Left ventricle myocardium inferior (tissue), 1 donor: ENCODE measurements around the gene LEFTY2. TPM values are rescaled to one million over a fixed set of nuclear protein-coding genes. Genes with fewer than 3 reads are reported as not detected.
"Not testable (repeated sequence)": the region's sequence is repeated elsewhere in the genome, so short reads cannot be mapped to it uniquely, and the experiment has no call there.

Experiments used
- DNase-seq: peaks from one replicate; pipeline ENCODE4 v3.0.0-alpha.2; 2020
- H3K27ac ChIP-seq: fragments of 200-600 bp; replicated peaks from 2 replicates; pipeline ENCODE4 v1.8.0; 2021
- H3K27me3 ChIP-seq: fragments of 200-600 bp; 2 replicates; pipeline ENCODE4 v1.8.0; 2021; ENCODE audit warnings: low read depth
- H3K36me3 ChIP-seq: fragments of 200-600 bp; 2 replicates; pipeline ENCODE4 v1.8.0; 2021
- H3K4me1 ChIP-seq: fragments of 200-600 bp; 2 replicates; pipeline ENCODE4 v1.8.0; 2021
- H3K4me3 ChIP-seq: fragments of 200-600 bp; 2 replicates; pipeline ENCODE4 v1.8.0; 2021; ENCODE audit warnings: mild to moderate bottlenecking, moderate library complexity
- H3K9me3 ChIP-seq: fragments of 200-600 bp; replicated peaks from 2 replicates; pipeline ENCODE4 v1.8.0; 2021
- intact Hi-C: fragments of 100-400 bp; cut with micrococcal nuclease; formaldehyde crosslinking; loops from one replicate; pipeline ENCODE4 v1.11.0; 2022
- total RNA-seq: library from RNA; stranded (reverse); fragmentation: NEBNext Ultra II Directional; extraction: Animal tissue kit (Norgen Biotek cat#: 25700); gene quantifications from one replicate; pipeline ENCODE4 v1.2.1, GENCODE V29; 2021
- TF ChIP-seq, protein P1 (sequence below): fragments of 200-600 bp; IDR thresholded peaks from 2 replicates; pipeline ENCODE4 v1.8.0; 2021; ENCODE audit warnings: antibody characterized with exemption, mild to moderate bottlenecking, borderline replicate concordance
- donor health status: DM: no; HTN: yes; CAD: no; lungs with severe emphysema.

LEFTY2 gene
- total RNA-seq, 1 donor from 2014 or later: 0.69 TPM

DNA sequence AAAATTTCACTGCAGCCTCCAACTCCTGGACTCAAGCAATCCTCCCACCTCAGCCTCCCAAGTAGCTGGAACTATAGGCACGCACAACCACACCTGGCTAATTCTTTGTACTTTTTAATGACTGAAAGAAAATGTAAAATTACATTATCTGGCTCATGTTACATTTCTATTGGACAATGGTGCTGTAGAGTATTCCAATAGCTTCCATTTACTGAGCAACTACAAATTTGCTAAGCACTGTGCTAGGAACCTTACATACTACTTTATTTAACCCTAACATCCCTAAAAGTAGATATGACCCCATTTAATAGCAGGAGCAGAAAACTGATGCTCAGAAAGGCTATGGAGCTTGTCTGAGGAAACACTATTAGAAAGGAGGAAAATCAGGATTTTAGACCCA lies 38.4 kb upstream of the LEFTY2 start:
- intact Hi-C loops: loop anchor here (5.0 to 10.0 kb wide), 3 partner anchors 185 to 665 kb away; no protein-coding TSS in a partner anchor
- Histone ChIP-seq H3K4me1 (peaks cover 17% of the 10 kb centered on the region), H3K27me3 (no peaks in the 10 kb centered on the region), H3K36me3 (peaks cover 70% of the 10 kb centered on the region), H3K27ac (no peak overlapping the region), H3K9me3 (no peaks in the 10 kb centered on the region), H3K4me3 (no peak overlapping the region)
- no peak for DNase-seq
- TF ChIP-seq, protein P1, sequence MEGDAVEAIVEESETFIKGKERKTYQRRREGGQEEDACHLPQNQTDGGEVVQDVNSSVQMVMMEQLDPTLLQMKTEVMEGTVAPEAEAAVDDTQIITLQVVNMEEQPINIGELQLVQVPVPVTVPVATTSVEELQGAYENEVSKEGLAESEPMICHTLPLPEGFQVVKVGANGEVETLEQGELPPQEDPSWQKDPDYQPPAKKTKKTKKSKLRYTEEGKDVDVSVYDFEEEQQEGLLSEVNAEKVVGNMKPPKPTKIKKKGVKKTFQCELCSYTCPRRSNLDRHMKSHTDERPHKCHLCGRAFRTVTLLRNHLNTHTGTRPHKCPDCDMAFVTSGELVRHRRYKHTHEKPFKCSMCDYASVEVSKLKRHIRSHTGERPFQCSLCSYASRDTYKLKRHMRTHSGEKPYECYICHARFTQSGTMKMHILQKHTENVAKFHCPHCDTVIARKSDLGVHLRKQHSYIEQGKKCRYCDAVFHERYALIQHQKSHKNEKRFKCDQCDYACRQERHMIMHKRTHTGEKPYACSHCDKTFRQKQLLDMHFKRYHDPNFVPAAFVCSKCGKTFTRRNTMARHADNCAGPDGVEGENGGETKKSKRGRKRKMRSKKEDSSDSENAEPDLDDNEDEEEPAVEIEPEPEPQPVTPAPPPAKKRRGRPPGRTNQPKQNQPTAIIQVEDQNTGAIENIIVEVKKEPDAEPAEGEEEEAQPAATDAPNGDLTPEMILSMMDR: no peak

- TF ChIP-seq, protein P1: no peak
- H3K4me1 ChIP-seq: peaks cover 17% of the 10 kb centered on the region
- no peaks in the 10 kb centered on the region for H3K27me3 ChIP-seq
- H3K4me3 ChIP-seq: no peak overlapping the region
- H3K9me3 ChIP-seq: no peaks in the 10 kb centered on the region
- DNase-seq: no peak
- intact Hi-C loops: loop anchor here (5.0 to 10.0 kb wide), 3 partner anchors 183 to 663 kb away; no protein-coding TSS in a partner anchor
- H3K27ac ChIP-seq: no peak overlapping the region
- peaks cover 57% of the 10 kb centered on the region for H3K36me3 ChIP-seq
Observed at GRCh38 chr1:225977937-225978748, 37.1 kb upstream of the LEFTY2 start.

- intact Hi-C loops: loop anchor here (5.0 to 10.0 kb wide), 3 partner anchors 180 to 660 kb away; no protein-coding TSS in a partner anchor
Observed at GRCh38 chr1:225975146-225975545, 34.1 kb upstream of the LEFTY2 start.

DNA sequence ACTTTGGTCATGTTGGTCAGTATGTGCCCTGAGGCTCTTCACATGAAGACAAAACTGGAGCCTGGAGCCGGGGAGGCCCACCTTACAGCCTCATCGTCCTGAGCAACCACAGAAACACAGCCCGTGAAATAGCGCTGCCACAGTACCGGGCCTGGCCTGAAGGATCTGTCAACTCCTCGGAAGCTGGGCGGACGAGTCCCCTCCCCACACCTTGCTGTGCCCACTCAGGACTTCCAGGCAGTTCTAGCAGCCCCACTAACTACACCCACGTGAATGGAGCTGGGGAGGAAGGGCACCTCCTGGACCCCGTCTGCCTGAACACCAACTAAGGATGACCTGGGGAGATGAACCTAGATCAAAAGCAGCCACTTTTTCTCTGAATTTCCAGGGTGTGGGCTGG lies 33.4 kb upstream of the LEFTY2 start:
- H3K4me3 ChIP-seq: no peak overlapping the region
- TF ChIP-seq, protein P1: no peak
- H3K27ac ChIP-seq: no peak overlapping the region
- H3K27me3 ChIP-seq: no peaks in the 10 kb centered on the region
- no peaks in the 10 kb centered on the region for H3K9me3 ChIP-seq
- intact Hi-C loops: loop anchor here (10.0 kb wide), 2 partner anchors 180 to 660 kb away; no protein-coding TSS in a partner anchor
- H3K36me3 ChIP-seq: peaks cover 20% of the 10 kb centered on the region
- DNase-seq: no peak
- peaks cover 3% of the 10 kb centered on the region for H3K4me1 ChIP-seq

More at GRCh38 chr1:225975146-225975545, 34.1 kb upstream of the LEFTY2 start:
- H3K27me3 ChIP-seq, H3K27ac ChIP-seq, DNase-seq, H3K9me3 ChIP-seq, H3K4me1 ChIP-seq, H3K4me3 ChIP-seq: not testable (repeated sequence)
- H3K36me3 ChIP-seq: peaks cover 27% of the 10 kb centered on the region

DNA sequence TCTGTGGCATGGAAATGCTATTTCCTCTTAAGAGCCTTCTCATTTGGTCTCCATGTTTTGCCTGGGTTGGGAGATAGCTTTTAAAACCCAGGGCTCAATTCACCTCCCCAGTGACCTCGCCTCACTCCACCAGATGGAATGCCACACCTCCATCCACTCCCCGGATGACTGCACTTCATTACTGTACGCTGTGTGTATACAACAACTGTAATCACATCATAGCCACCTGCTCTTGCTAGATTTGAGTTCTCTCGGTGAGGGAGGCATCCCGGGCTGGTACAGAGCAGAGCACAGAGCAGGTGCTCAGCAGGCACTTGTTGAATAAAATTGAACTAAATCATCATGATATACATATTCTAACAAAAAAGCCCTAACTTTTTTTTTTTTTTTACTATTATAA lies 32.1 kb upstream of the LEFTY2 start:
- Histone ChIP-seq H3K36me3 (peaks cover 11% of the 10 kb centered on the region), H3K27me3 (no peaks in the 10 kb centered on the region), H3K4me3 (no peak overlapping the region), H3K4me1 (peaks cover 3% of the 10 kb centered on the region), H3K9me3 (no peaks in the 10 kb centered on the region), H3K27ac (no peak overlapping the region)
- intact Hi-C loops: loop anchor here (10.0 kb wide), 2 partner anchors 178 to 658 kb away; no protein-coding TSS in a partner anchor
- TF ChIP-seq, protein P1: no peak
- no peak for DNase-seq
